Kasumi-1 (cell line): ENCODE data around the gene DPY19L3.
"Not testable (repeated sequence)": the region's sequence is repeated elsewhere in the genome, so short reads cannot be mapped to it uniquely, and the experiment has no call there.

Source experiments
- DNase-seq, 2 experiments: peaks; one replicate each; lab custom pipeline; 2025; lab: John Stamatoyannopoulos, UW

The DPY19L3 gene

DNA sequence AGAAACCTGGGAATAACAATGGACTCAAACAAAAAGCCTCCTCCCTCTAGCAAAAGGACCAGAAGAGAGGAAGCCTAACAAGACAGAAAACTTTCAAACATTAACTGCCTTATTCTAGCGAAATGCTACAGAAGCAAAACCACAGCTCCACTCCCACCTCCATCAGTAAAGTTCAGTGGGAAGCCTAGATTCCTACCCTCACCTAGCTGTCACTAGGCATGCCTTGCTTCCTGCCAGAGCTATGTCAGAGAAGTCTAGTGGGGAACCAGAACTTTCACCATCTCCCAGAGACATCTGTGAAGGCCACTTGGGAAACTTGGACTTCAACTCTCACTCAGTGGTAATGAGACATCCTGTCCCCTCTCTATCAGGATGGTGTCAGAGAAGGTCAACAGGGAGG lies 37.1 kb downstream of the DPY19L3 start:
- DNase-seq = no peak

DNA sequence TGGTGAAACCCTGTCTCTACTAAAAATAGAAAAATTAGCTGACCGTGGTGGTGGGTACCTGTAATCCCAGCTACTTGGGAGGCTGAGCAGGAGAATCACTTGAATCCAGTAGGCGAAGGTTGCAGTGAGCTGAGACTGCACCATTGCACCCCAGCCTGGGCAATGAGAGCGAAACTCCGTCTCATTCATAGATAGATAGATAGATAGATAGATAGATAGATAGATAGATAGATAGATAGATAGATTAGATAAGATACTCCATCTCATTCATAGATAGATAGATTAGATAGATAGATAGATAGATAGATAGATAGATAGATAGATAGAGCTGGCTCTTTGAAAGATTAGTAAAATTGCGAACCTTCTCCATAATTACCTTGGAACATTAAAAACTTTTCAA lies 42.0 kb downstream of the DPY19L3 start:
- not testable (repeated sequence) for DNase-seq

DNA sequence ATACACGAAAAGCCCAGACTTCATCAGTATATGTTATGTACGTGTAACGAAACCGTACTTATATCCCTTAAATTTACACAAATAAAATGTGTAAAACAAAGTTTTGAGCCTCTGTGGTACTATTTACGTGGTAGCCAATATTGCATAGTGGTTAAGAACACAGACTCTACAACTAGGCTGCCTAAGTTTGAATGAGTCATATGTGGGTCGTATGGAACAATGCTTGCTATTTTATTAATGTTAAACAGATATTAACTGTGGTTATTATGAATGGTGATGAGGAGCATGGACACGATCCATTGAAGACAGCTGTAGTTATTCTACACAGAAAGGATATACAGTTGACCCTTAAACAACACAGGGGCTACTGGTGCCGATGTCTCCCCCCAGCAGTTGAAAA lies 42.5 kb downstream of the DPY19L3 start:
- no peak for DNase-seq

DNA sequence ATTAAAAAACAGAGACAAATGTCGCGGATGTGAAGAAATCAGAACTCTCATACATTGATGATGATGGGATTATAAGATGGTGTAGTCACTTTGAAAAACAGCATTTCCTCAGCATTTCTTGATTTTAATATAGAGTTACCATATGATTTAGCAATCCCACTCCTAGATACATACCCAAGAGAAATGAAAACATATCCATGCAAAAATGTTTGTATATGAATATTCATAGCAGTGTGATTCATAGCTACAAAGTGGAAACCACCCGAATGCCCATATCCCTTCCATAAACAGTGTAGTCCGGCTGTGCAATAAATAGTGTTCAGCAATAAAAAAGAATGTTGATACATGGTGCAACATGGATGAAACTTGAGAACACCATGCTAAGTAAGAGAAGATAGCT lies 44.6 kb downstream of the DPY19L3 start:
- no peak for DNase-seq

DNA sequence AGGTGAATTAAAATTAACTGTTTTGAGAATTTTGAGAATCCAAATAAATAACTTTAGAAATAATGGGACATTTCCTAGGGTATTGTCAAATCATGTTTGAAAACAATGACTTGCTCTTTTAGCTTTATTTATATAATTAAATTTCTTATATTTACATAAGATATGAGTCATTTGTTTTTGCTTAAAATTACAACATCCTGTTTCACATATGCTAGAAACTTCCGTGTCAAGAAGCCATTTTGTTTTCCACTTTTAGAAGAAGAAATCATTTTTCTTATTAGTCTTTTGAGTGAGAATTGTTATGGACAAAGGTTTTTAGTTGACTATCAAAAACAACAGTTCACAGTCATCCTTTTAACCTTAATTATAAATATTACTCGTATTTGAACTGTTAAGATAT lies 48.2 kb downstream of the DPY19L3 start:
- DNase-seq = no peak

DNA sequence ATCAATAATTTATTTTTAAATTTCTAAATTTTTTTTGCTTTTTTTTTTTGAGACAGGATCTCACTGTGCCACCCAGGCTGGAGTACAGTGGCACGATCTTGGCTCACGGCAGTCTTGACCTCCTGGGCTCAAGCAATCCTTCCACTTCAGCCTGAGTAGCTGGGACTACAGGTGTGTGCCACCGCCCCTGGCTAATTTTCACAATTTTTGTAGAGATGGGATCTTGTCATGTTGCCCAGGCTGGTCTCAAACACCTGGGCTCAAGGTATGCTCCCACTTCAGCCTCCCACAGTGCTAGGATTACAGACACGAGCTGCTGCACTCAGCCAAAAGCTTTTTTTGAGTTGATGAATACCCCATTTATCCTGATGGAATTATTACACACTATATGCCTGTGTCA lies 50.8 kb downstream of the DPY19L3 start:
- no peak for DNase-seq

DNA sequence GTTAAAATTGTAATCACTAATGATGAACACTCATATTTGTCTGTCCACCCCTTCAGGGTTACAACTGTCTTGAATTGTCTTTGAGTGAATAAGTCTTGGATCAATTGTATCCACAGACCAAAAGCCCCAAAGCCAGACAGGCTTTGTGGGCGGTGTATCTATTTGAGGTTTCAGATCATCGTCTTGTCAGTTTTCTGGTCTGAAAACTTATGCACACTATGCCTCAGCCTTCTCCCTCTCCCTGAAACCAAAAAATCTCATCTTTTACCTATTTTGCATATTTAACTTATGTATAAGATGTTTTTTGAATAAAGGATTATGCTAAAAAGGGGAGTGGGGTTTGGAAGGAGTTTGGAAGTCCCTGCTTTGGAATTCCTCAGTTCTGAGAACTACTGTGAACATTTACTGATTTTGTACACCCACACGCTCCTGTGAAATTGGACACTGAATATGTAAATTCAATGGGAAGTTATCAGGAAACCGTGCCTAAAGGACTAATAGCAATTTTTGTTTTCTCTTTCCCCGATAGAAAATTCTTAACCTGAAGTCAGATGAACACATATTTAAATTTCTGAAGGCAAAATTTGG lies 52.1 kb downstream of the DPY19L3 start:
- no peak for DNase-seq

DNA sequence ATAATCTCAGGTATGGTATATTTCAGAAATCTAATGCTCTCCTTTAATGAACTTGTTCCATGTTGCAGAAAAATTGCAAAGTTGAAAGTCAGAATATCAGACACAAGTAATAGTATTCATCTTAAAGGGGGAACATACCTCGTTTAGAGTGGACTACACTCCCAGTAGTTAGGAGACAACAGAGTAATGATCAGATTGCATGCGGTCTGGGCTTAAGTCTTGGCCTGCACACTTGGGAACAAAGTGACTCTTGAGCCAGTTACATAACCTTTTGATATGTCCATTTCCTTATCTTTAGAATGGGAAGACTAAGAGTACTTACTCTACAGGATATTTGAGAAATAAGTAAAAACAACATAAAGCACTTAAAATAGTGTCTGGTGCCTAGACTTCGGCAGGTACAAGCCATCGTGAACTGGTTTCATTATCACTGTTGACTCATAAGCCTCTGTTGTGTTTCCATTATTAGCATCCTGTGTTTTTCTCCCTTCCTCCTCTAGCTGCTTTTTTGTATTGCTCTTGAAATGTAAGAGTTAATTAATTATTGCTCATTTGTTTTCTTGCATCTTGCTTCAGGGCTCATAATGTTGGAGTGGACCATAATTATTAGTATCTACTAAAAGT lies 53.0 kb downstream of the DPY19L3 start:
- no peak for DNase-seq

DNA sequence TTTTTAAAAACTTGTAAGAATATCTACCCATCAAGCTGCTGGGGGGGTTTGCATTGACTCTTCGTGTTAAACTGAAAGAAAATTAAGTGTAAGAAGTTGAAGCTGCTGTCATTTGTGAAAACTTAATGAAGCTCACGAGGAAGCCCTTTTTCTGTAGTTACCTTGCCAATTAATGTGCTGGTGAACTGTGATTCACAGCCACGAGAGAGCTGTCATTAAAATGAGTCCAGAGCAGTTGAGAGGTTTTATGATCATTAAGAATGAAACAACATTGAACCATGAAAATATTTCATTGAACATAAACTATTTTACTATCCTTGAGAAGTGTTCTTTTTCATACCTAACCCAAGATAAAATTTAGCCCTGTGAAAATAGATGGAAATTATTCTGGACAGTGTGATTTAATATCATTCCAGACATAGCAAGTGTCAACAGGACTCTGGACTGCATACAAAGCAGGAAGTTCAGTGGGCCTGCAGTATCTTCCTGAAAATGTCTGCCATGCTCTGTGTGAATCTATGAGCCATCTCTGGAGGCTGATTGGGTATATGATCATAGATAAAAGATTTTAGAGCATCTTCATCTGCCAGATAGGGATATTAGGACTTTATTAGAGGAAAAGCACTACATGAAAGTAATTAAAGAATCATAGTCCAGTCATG lies 53.8 kb downstream of the DPY19L3 start:
- no peak for DNase-seq

DNA sequence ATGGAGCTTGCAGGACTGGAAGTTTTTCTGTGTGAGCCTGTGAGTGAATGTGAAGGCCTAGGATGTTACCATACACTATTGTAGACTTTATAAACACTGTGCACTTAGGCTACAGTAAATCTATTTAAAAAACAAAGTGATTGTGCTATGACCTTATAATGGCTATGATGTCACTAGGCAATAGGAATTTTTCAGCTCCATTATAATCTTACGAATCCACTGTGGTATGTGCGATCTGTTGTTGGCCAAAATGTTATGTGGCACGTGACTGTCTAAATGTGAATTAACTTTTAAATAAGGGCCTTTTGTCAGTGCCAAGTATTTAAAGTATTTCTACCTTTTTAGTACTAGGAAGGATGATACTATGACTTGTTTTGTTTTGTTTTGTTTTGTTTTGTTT lies 54.9 kb downstream of the DPY19L3 start:
- DNase-seq = no peak

DNA sequence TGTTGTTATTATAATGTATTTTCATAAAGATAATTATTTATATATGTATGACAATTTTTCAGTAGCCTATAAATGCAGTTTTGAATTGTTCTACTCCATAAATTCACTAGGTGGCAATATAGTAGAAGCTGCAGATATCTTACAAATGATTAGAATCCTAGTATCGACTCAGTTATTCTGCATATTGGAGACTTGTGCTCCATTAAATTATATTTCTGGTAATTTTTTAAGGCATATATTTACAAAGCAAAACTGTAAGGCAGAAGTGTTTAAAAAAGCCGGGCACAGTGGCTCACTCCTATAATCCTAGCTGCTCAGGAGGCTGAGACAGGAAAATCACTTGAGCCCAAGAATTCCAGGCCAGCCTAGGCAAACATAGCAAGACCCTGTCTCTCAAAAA lies 58.7 kb downstream of the DPY19L3 start:
- DNase-seq = peak; percentile 49 to 58

DNA sequence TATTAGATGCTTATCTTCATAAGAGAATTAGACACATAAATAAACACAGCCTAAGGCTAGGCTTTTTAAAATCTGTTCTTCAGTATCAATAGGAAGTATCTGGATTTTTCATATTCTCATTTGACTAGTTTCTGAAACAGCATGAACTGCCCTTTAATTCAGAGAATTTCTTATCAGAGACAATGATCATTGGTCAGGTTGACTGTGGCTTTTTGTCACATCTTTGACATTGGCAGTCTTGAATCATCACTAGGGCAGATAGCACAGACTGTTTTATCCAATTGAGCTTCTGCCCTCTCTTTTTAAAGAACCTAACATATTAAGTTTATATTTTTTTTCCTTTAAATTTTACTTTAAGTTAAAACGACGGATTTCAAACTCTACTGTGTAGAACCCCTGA lies 59.6 kb downstream of the DPY19L3 start:
- no peak for DNase-seq

DNA sequence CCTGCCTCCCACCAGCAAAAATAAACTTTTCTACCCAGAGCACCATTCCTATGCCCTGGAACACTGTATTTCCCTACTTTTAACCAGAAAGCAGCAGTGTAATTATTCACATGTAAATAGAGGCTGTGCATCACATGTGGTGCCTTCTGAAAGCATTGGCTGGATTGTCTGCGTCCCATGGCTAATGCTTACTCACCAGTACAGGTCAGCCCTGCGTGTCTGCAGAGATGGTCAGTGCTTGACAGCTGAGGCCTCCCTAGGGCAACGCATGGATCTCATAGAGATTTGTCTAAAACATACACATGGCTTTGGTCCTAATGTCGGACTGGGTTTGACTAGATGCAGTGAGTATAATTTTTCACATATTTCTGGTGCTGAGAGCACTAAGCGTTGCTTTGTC lies 64.2 kb downstream of the DPY19L3 start:
- no peak for DNase-seq

DNA sequence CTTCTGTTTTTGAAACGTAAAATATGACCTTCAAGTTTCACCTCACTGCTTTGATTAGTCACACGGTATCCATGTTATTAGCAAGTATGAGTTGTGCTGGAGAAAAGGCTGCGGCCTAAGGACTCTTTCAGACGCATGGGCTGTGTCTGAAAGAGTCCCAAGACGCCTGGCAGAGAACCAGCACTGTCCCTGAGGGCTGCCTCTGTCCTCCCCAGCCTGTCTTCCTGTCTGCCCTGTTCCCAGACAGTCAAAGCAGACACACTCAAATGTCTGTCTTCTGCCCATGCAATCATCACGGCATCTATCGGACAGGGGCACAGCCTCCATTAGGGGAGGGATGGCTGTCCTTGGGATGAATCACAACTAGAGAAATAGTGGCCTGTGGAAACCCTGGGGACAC lies 65.5 kb downstream of the DPY19L3 start:
- DNase-seq = no peak

DNA sequence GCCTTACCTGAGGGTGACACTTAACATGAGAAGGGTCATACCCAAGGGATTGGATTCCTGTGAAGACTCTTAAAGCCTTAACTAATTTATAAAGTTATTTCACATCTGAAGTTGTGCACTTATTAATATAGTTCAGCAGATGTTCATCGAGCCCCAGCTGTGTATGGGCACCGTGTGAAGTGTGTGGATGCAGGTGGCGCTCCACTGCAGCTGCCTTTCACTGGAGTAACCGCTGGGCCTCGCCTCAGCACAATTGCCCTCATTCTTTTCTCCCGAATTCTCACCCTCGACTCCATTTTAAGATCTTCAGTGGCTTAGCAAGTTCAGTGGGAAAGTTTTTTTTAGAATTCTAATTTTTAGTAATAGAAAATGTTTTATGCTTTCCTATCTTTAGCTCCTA lies 66.2 kb downstream of the DPY19L3 start:
- no peak for DNase-seq

DNA sequence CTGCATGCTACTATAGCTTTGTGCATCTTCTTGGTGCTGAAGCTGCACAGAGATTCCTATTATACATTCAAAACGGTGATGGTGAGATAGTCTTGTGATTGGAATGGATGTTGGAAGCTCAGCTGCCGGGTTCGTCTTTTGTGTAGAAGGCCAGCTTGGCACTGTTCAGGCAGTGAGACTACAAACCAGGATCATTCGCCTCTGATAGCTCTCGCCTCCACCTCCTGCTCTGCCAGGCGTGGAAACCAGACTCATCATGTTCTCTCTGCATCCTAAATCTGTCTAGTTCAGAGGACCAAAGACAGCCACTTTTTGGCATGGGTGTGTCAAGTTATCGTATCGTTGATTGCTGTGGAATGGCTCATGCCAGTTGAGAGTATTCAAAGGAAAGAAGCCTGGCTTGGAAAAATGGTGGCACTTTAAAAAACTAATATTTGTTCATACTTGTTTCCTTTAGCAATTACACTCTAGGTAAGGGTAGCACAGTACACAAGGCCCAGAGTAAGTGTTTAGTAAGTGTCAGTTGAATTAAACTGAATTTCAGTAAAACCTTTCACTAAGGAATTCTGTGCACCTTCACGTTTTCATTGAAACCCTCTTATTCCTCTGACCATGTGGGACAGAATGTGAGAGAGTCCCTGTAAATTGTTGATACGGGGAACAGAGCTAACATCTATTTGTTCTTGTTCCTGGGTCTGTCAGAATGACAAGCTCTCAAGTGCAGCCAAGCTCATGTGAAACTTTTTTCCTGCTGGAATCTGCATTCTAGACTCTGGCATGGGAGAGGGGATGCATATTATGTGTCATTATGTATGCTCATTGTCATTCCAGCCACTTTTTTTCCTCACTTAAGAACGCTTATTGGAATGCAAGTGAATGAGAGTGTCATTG lies 69.8 kb downstream of the DPY19L3 start:
- DNase-seq = no peak

DNA sequence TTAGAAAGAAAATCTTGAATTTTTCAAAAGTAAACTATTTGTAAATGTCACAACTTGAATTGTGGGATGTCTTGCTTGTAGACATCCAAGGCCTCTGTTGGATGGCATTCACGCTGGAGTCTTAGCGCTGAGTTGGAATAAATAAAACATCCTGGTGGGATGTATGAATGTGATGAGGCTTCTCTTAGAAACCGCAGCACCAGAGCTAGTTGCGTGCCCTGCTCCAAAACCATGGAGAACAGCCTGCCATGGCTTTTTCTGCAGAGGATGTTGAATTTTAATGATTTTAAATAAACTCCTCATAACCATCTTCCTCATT lies 70.4 kb downstream of the DPY19L3 start:
- no peak for DNase-seq

DNA sequence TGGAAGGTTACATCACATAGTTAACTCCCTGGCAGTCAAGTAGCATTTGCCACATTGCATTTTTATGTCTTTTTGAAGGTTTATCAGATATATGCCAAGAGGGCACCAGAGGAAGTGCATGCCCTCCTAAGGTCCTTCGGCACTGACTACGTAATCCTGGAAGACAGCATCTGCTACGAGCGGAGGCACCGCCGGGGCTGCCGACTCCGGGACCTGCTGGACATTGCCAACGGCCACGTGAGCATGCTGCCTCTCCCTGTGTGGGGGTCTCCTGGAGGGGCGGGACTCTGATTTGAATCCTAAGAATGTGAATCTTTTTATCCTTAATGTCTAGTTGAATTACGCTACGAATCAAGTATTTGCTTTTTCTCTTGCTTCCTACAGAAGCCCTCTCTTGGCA lies 74.8 kb downstream of the DPY19L3 start:
- no peak for DNase-seq

DNA sequence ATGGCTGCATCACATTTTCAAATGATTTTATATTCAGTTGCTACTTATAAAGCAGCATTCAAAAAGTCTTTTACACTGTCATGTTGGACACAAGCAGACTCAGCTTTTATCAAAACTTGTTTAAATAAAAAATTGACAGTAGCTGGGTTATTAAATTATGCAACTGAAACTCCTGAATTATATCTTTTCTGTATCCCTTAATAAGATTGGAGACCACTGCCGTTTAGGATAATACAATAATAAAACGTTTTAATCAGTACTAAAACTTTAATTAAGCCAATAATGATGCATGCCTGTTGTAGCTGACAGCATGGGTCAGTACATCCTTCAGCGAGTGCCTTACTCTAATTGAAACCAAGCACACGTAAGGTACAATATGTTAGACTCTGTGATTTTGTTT lies 78.0 kb downstream of the DPY19L3 start:
- no peak for DNase-seq

DNA sequence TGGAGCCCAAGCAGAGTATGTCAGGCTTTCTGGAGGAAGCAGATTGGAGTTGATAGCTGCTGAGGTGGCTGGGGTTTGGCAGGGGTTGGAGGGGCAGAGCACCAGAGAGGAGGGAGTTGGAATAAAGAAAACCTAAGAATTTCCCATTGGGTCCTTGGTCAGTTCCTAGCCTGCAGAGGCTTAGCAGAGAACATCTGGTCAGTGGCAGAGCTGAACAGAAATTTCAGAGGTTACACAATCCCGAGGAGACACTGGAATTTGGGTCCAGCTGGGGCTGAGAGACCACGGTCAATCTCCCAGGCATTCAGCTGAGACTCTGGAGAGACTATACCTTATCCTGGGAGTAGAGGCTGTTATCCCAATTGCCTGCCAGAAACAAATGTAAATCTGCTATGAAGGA lies 84.4 kb downstream of the DPY19L3 start:
- no peak for DNase-seq

DNA sequence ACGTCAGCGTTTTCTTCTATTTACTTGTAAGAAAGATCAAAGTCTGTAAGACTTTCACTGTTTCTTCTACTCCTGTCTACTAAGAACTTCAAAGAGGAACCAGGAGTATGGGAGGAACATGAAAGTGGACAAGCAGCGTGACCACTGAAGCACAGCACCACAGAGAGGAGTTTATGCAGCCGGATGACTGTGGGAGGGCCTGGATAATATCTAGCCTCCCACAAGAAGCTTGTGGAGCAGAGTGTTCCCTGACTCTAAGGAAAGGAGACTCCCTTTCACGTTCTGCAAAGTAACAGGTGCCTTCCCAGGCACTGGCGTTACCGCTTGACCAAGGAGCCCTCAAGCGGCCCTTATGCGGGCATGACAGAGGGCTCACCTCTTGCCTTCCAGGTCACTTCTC lies 91.8 kb downstream of the DPY19L3 start:
- DNase-seq = no peak

DNA sequence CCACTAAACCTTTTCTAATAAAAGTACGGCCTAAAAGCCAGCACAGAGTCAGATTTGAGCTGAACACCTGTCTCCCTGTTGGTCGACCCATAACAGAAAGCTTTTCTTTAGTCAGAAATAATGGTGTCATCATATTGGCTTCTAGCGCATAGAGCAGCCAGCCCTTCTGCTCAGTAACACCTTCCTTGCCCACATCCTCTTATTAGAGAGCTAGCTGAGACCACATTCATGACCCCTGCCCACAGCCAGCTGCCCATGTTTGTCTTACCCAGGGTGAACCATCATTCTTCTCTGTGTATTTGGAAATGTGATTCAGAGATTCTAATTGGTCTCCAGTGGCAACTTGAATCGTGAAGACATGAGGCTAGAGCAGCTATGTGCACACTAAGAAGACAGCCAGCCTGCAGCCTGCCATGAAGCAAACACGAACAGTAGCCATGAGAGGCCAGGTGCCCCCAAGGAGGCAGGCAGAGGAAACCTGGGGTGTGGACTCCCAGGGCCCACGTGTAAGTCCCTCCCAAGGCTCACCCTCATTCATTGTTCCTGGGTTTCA lies 93.2 kb downstream of the DPY19L3 start:
- no peak for DNase-seq

DNA sequence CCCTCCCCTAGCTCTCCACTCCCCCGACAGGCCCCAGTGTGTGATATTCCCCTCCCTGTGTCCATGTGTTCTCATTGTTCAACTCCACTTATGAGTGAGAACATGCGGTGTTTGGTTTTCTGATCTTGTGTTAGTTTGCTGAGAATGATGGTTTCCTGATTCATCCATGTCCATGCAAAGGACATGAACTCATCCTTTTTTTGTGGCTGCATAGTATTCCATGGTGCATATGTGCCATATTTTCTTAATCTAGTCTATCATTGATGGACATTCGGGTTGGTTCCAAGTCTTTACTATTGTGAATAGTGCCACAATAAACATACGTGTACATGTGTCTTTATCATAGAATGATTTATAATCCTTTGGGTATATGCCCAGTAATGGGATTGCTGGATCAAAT lies 106.9 kb downstream of the DPY19L3 start:
- not testable (repeated sequence) for DNase-seq
